Stimulated activated CD4-positive, alpha-beta T cell treated with anti-CD3 and anti-CD28 coated beads, Interleukin-15, amount 100 ng/mL, for 48 hours (primary cell): Measurements from ENCODE around the gene TBPL1.
A peak's percentile ranks its signal among the peaks of the same experiment; 100 is the strongest.
"Not testable (repeated sequence)": the region's sequence is repeated elsewhere in the genome, so short reads cannot be mapped to it uniquely, and the experiment has no call there.

Experiments used
- DNase-seq, 2 donors: peaks; one replicate each; pipeline ENCODE4 v3.0.0-alpha.2; 2020; ENCODE audit warnings: low read depth in 2 of 2

TBPL1 gene

DNA sequence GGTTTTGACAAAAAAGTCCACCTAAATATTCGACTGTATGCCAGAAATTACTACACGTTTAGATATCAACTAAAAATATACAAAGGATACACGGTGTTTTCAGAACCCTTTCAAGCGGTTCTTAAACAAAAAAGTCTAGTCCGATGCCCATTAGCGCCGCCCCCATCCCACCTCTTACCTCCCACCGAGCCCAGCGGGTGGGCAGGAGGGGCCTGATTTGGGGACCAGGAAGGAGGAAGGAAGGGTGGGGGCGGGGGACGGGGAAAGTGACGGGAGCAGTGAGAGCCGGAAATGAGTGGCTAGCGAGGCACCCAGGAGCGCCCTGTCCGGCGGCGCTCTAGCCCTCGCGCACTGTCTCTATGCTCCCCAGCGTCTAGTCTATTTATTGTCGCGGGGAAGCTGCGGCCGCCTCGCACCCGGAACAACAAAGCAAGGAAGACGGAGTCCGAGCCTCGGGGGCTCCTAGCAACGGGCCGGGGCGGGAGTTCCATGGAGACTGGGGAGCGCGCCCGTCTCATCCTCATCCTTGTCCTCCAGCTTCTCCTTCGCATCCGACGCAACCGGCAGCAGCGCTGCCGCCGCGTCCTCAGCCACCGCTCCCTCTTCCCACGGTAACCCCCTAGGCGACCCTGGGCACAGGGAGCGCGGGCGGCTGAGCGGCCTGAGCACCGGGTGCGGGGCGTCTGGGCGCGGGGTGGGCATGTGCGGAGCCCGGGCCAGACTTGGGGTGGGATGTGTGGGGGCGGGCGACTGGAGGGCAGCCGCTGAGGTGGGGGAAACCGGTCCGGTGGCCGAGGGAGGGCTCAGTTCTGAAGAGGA, at the start of gene TBPL1:
Gene TBPL1 (plus strand): TSS at position 410 of the 819 bp plus-strand sequence. CDS start 26,902 bp downstream, outside the sequence.
- peak; percentile 79 to 88 for DNase-seq

GRCh38 chr6:133903855-133904254, 49.2 kb upstream of the TBPL1 start:
- DNase-seq: no peak

- DNase-seq: no peak
Measured at GRCh38 chr6:133906050-133906449, 47.0 kb upstream of the TBPL1 start.

DNA sequence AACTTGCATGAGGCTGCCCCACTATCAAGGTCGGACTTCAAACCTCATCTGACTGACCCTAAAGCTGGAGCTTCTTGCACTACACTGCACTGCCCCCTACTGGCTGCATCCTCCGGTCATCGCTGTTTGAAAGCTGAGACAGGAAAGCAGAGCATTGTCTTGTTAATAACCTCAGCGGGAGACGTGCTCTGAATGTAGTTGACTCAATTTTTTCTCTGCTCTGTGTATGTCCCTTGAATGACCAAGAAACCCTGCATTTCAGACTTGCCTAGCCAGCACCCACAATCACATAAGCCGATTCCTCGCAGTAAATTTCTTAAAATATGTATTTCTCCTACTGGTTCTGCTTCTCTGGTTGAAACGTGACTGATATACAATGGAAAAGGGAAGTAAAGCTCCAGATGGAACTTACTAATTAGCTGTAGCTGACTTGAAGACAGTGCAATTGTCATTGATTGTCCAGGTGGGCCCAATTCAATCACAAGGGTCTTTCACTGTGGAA, 36.3 kb upstream of the TBPL1 start:
- DNase-seq: peak; percentile 53 to 69

- no peak for DNase-seq
Measured at GRCh38 chr6:133917781-133918180, 35.2 kb upstream of the TBPL1 start.

DNA sequence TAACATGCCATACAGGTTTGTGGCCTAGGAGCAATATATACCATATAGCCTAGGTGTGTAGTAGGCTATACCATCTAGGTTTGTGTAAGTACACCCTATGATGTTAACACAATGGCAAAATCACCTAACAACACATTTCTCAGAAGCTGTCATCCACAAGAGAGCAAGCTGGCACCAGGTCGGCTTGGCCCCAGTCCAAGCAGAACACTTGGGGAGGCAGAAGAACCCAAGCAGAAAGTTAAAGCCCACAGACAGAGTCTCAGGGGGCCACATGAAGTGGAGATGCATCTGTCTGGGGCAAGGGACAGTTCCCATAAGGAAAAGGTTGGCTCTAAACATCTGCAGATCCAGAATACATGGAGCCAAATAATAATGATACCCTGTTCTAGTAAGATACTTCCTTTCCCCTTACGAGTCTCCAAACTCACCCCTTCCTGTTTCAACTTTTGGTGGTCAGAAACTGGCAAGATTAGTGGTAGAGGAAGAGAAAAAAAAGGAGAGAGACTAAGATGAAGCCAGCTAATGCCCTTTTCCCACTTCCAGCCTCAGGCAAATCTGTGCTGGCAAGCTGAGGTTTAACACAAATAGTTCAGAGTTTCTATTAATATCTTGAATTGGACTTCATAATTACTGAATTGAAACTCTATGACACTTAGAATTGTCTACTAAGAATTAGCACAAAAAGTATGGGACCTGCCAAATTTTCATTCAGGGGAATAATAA, 34.7 kb upstream of the TBPL1 start:
- no peak for DNase-seq

DNA sequence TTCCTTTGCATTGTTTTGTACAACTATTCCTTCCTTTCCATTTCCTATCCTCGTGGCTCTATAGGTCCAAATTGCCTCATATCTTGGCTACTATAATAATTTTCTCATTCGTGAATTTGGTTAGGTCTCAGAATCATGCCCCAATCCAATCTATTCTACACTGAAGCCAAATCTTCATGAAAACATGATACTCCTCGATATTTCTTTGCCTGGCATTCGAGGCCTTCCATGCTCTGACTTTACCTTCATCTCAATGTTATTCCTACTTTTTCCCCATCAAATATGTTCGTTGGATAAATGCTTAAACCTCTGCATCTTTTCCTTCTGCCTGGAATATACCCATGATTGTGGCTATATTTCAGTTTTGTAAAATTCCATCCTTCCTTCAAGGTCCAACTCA, 33.7 kb upstream of the TBPL1 start:
- DNase-seq: no peak

DNA sequence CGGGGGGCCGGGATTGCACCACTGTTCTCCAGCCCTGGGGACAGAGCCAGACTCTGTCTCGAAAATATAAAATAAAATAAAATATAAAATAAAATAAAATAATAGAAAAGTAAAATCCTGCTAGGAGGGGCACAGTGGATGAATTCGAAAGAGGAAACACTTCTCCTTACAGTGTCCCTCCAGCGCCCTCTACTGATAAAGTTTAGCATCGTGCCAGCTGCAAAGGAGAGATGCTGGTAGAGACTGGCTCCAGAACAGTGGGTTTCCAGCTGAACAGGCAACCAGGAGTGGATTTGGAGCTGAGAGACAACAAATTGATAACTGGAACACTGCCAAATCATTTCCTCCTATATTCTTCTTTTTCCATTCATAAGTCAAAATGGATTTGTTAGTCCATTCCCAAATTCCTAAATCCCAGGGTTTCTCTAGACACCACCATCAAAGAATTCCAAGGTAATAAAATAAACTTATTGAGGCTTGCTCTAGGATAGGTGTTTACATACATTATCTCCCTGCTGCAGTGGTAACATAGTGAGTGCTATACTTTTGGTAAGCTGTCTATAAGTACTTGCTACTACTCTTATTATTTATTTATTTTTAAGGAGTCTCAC, 31.7 kb upstream of the TBPL1 start:
- peak; percentile 45 to 68 for DNase-seq

GRCh38 chr6:133923938-133924593, 29.0 kb upstream of the TBPL1 start:
- peak in 1 of 2 donors; percentile 45 for DNase-seq

- DNase-seq: not testable (repeated sequence)
Measured at GRCh38 chr6:133931221-133931620, 21.8 kb upstream of the TBPL1 start.

DNA sequence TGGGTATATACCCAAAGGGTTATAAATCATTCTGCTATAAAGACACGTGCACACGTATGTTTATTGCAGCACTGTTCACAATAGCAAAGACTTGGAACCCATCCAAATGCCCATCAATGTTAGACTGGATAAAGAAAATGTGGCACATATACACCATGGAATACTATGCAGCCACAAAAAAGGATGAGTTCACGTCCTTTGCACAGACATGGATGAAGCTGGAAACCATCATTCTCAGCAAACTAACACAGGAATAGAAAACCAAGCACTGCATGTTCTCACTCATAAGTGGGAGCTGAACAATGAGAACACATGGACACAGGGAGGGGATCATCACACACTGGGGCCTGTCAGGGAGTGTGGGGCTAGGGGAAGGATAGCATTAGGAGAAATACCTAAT, 16.7 kb upstream of the TBPL1 start:
- not testable (repeated sequence) for DNase-seq

DNA sequence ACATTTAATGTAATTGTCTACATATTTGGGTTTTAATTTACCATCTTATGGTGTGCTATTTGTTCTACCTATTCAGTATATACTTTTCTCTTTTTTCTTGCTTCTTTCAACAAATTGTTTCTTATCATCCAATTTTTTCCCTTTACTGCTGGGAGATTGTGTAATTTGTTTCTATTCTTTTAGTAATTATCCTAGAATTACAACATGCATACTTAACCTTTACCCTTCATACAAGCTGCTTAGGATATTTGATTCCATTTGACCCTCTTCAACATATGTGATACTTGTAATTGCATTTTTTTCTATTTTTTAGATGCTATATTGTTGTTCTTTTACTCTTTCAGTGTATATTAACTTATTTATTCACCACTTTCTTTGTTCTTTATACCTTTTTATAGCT, 15.1 kb upstream of the TBPL1 start:
- no peak for DNase-seq

- no peak for DNase-seq
Measured at GRCh38 chr6:133938533-133938932, 14.5 kb upstream of the TBPL1 start.

DNA sequence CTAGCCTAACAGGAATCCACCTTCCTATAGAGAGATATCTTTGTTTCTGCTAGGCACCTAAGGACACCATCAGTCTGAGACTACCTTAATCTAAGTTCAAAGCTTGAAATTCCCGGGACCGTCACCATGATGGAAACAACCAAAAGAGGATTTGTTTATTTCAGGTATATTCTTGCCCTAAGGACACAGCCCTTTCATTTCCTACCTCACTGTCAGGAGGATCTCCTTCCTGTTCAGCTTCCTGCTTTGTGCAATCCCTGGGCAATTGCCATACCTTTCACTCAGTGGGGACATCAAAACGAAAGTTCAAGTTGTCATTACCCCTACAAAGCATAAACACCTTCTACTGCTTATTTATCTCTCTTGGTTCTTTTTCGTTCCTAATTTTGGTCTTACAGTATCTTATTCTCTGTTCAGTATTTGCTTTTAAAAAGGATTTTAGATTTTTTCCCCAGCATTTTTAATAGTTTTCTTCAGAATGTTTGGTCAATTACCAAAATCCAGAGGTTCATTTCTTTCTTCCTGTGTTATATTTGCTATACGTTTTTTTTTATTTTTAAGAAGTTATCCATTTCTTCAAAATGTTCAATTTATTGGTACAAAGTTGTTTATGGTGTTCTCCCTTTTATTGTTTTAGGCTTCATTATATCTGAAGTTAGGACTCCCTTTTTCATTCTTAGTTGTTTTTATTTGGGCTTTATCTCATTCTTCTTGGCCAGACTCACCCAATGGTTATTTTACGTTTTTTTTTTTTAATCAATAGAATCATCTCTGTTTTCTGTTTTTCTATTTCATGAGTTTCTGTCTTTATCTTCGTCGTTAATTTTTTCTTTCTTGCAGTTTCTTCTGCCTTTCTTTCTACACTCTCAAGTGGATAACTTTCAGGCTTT, 13.0 kb upstream of the TBPL1 start:
- no peak for DNase-seq

GRCh38 chr6:133945158-133945557, 7.9 kb upstream of the TBPL1 start:
- no peak for DNase-seq

DNA sequence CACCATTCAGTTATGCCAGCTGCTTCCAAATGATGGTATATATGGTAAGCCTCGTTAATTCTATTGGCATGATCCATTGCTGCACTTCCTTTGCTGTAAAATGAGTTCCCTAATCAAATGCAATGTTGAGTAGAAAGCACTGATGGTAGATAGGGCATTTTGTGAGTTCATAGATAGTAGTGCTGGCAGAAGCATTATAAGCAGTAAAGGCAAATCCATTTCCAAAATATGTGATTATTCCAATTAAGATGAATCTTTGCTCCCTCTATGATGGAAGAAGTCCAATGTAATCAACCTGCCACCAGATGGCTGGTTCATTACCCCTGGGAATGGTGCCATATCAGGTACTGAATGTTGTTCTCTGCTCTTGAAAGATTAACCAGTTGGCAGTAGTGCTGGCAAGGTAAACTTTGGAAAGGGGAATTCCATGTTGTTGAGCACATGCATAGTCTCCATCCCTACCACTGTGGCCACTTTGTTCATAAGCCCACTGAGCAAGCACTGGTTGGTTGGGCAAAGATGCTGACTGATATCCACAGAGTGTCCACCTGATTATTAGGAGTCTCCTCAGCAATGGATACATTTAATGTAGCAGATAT, 5.6 kb upstream of the TBPL1 start:
- DNase-seq: no peak

GRCh38 chr6:133948472-133948871, 4.6 kb upstream of the TBPL1 start:
- no peak for DNase-seq

GRCh38 chr6:133951227-133951626, 1.8 kb upstream of the TBPL1 start:
- DNase-seq: no peak

DNA sequence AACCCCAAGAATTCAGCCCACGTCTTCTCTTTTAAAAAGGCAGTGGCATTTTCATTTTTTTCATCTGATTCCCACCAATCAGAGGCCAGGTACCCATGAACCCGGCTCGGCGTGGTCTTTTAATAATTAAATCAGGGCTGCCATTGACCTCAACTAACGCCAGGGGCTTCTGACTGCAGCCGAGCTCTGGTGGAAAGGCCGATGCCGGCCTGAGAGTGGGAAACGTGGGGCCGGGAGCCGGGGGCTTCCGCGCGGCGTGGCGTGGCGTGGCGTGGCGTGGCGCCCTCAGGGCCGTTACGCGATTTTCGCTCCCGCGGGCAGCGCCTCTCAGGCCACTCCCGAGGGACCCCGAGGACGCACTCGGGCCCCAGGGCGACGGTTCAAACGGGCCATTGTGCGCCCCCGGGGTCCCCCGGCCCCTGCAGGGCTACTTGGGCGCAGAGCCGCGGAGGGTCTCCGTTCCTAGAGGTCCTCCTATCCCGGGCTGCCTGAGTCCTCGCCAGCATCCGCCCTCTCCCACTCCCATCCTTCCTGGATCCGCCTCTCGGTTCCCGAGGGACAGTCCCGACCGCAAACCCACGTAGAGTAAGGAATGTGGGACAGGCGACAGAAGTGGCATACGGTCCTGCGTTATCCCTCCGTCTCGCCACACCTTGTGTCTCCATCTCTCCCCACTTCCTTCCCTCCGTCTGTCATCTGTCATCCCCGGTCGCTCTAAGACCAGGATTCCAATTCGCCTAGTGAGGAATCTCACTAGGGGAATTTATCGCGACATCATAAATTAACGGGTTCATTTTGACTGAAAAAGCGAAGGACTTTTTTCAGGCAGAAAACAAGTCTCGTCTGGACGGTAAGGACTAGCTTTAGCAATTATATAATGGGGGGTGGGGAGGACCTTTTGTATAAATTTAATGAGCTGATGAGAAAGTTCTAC, 876 bp upstream of the TBPL1 start:
- peak in 1 of 2 donors; percentile 9 for DNase-seq
